ENCODE measurements around the gene ING3.

Gene ING3

GRCh38 chr7:120950539-120951308, at the start of gene ING3:
Gene ING3 (plus strand): TSS chr7:120950777. CDS start chr7:120950897, 120 bp downstream.
- DNase-seq = peak; percentile 95

- no peak for DNase-seq
Measured at GRCh38 chr7:120915314-120916105, 35.1 kb upstream of the ING3 start.

GRCh38 chr7:120916121-120916520, 34.5 kb upstream of the ING3 start:
- no peak for DNase-seq

GRCh38 chr7:120916538-120916937, 34.0 kb upstream of the ING3 start:
- DNase-seq = no peak

- DNase-seq = no peak
Measured at GRCh38 chr7:120919466-120919865, 31.1 kb upstream of the ING3 start.

- DNase-seq = no peak
Measured at GRCh38 chr7:120920034-120920433, 30.5 kb upstream of the ING3 start.

- DNase-seq = no peak
Measured at GRCh38 chr7:120920591-120921274, 29.8 kb upstream of the ING3 start.

GRCh38 chr7:120924837-120925236, 25.7 kb upstream of the ING3 start:
- DNase-seq = no peak

- DNase-seq = no peak
Measured at GRCh38 chr7:120925392-120925791, 25.2 kb upstream of the ING3 start.

- no peak for DNase-seq
Measured at GRCh38 chr7:120926943-120927346, 23.6 kb upstream of the ING3 start.

- no peak for DNase-seq
Measured at GRCh38 chr7:120927454-120928103, 23.0 kb upstream of the ING3 start.

GRCh38 chr7:120931243-120931642, 19.3 kb upstream of the ING3 start:
- DNase-seq = no peak

- no peak for DNase-seq
Measured at GRCh38 chr7:120933475-120933874, 17.1 kb upstream of the ING3 start.

GRCh38 chr7:120939345-120939744, 11.2 kb upstream of the ING3 start:
- no peak for DNase-seq

- DNase-seq = no peak
Measured at GRCh38 chr7:120941064-120941463, 9.5 kb upstream of the ING3 start.

- DNase-seq = no peak
Measured at GRCh38 chr7:120941856-120942255, 8.7 kb upstream of the ING3 start.

GRCh38 chr7:120942861-120943260, 7.7 kb upstream of the ING3 start:
- no peak for DNase-seq

- no peak for DNase-seq
Measured at GRCh38 chr7:120944826-120945562, 5.6 kb upstream of the ING3 start.

- DNase-seq = no peak
Measured at GRCh38 chr7:120947980-120948379, 2.6 kb upstream of the ING3 start.

GRCh38 chr7:120949393-120949911, 1.1 kb upstream of the ING3 start:
- DNase-seq = no peak

GRCh38 chr7:120949998-120950538, 509 bp upstream of the ING3 start:
- DNase-seq = no peak

- DNase-seq = no peak
Measured at GRCh38 chr7:120951309-120951699, 727 bp downstream of the ING3 start.
